Calu3 (cell line): ENCODE measurements around the gene CCDC146. TPM values are rescaled to one million over a fixed set of nuclear protein-coding genes. Genes with fewer than 3 reads are reported as not detected.
"Not testable (repeated sequence)": the region's sequence is repeated elsewhere in the genome, so short reads cannot be mapped to it uniquely, and the experiment has no call there.

Experiments used
- BruUV-seq: library from RNA; stranded (reverse); fragments of 400-500 nt; replicated peaks from 2 replicates; lab custom pipeline; 2021; lab: Mats Ljungman, UMichigan
- CTCF ChIA-PET: fragments of 300-600 bp; sonication (Branson Sonifier 250); formaldehyde crosslinking; loops from one replicate; lab custom pipeline; 2022; ENCODE audit warnings: antibody characterized with exemption; lab: Charles Lee
- DNase-seq: peaks from one replicate; pipeline ENCODE4 v3.0.0; 2022
- H3K27ac Mint-ChIP-seq: one replicate; pipeline ENCODE4 v1.8.0; 2022; ENCODE audit warnings: mixed read lengths; ENCODE audit not compliant: unreplicated experiment
- H3K27me3 Mint-ChIP-seq: one replicate; pipeline ENCODE4 v1.8.0; 2022; ENCODE audit warnings: mixed read lengths; ENCODE audit not compliant: unreplicated experiment
- H3K36me3 Mint-ChIP-seq: one replicate; pipeline ENCODE4 v1.8.0; 2022; ENCODE audit warnings: mild to moderate bottlenecking, moderate library complexity, mixed read lengths; ENCODE audit not compliant: insufficient read depth, unreplicated experiment
- H3K4me1 Mint-ChIP-seq: one replicate; pipeline ENCODE4 v1.8.0; 2022; ENCODE audit warnings: mild to moderate bottlenecking, low read depth, mixed read lengths; ENCODE audit not compliant: unreplicated experiment
- H3K4me3 Mint-ChIP-seq: one replicate; pipeline ENCODE4 v1.8.0; 2022; ENCODE audit warnings: mild to moderate bottlenecking, low read depth, moderate library complexity, mixed read lengths; ENCODE audit not compliant: unreplicated experiment
- H3K9me3 Mint-ChIP-seq: one replicate; pipeline ENCODE4 v1.8.0; 2022; ENCODE audit warnings: low read depth, mixed read lengths; ENCODE audit not compliant: unreplicated experiment
- intact Hi-C: fragments of 100-400 bp; cut with micrococcal nuclease; formaldehyde crosslinking; loops from one replicate; pipeline ENCODE4 v1.10.0; 2022; ENCODE audit not compliant: unreplicated experiment
- total RNA-seq: library from RNA; stranded (reverse); gene quantifications from 2 replicates; pipeline ENCODE4 v1.2.3, GENCODE V29; 2022

The CCDC146 gene
- total RNA-seq, 1 experiment from 2014 or later, result 8.8 TPM

DNA sequence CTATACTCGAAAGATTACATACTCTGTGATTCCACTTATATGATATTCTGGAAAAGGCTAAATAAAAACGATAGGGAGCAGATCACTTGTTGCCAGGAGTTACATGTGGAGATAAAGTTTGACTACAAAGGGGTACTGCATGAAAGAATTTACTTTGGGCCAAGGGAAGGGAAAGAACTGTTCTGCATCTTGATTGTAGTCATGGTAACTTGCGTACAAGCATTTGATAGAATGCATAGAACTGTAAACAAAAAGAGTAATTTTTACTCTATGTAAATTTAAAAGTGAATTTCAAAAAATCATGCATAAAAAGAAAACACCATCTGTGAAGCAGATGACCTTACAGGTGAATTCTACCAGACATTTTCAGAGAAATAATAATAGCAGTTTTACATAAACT, 9.4 kb downstream of the CCDC146 start:
- H3K9me3 Mint-ChIP-seq, BruUV-seq, H3K27ac Mint-ChIP-seq, H3K36me3 Mint-ChIP-seq, H3K27me3 Mint-ChIP-seq, intact Hi-C loops, H3K4me3 Mint-ChIP-seq, DNase-seq, CTCF ChIA-PET, H3K4me1 Mint-ChIP-seq: not testable (repeated sequence)

DNA sequence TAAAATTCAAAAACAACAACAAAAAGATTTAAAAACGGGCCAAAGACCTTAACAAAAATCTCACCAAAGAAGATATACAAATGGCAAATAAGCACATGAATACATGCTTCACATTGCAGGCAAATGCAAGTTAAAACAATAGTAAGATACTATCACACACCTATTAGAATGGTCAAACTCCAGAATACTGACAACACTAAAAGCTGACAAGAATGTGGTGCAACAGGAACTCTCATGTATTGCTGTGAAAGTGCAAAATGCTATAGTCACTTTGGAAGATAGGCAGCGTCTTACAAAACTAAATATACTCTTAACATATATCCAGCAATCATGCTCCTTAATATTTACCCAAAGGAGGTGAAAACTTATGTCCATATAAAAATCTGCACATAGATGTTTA, 16.3 kb downstream of the CCDC146 start:
- H3K27me3 Mint-ChIP-seq, H3K4me3 Mint-ChIP-seq, H3K36me3 Mint-ChIP-seq, intact Hi-C loops, H3K9me3 Mint-ChIP-seq, H3K4me1 Mint-ChIP-seq, H3K27ac Mint-ChIP-seq, CTCF ChIA-PET, BruUV-seq, DNase-seq: not testable (repeated sequence)

DNA sequence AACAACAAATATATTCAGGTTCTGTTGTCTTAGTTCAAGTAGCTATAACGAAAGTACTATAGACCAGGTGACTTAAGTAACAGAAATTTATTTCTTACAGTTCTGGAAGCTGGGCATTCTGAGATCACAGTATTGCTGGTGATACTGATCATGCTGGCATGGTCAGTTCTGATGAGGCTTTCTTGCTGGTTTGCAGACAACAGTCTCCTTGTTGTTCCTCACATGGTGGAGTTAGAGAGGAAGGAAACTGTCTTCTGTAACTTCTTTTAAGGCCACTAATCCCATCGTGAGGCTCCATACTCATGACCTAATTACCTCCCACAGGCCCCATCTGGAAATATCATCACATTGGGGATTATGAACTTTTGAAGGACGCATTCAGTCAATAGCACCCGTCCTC, 17.9 kb downstream of the CCDC146 start:
- BruUV-seq, H3K27me3 Mint-ChIP-seq, H3K36me3 Mint-ChIP-seq, H3K4me3 Mint-ChIP-seq, CTCF ChIA-PET, DNase-seq, H3K4me1 Mint-ChIP-seq, H3K27ac Mint-ChIP-seq, H3K9me3 Mint-ChIP-seq, intact Hi-C loops: not testable (repeated sequence)

DNA sequence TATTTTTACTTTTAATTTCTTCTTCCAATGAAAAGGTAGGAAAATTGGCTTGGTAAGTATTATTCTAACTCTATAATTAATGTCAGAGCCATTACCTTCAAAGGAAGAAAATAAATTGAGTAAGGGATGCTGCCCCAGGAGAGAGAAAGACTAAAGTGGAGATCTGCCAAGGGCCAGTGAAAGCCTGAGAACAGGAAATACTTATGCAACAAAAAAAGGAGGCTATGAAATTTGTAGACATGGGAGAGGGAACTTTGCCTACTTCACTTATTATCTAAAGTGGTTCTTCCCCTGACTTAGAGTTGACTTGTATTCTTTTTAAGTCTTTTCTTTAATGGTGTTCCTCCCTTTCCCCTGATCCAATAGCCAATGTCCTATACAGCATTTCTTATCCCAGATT, 29.8 kb downstream of the CCDC146 start:
- H3K27me3 Mint-ChIP-seq, intact Hi-C loops, H3K4me3 Mint-ChIP-seq, DNase-seq, H3K9me3 Mint-ChIP-seq, CTCF ChIA-PET, H3K36me3 Mint-ChIP-seq, H3K27ac Mint-ChIP-seq, H3K4me1 Mint-ChIP-seq, BruUV-seq: not testable (repeated sequence)

DNA sequence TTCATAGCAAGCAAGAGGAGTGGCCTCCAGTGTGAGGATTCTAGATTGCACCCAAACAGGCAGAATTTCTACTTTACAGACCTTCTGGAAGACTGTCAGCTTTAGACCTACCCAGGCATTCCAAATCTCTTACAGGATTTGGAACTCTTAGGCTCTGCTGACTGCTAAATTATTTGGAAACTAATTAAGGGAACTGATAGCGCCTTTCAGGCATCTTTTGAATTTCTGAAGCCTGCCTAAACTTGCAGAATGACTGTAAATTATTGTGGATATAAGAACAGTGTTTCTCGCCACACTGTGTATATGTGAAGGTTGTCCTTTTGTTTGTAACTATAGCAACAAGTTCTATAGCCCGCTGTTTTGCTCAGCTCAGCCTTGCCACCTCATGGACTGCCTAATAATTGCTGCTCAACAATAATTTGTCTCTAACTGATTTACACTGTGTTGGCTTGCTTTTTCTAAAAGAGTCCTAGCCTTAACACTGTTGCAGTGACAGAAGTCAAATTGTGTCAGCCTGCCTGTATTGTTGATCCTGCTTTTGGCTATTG, 32.6 kb downstream of the CCDC146 start:
- not testable (repeated sequence) for H3K27ac Mint-ChIP-seq

DNA sequence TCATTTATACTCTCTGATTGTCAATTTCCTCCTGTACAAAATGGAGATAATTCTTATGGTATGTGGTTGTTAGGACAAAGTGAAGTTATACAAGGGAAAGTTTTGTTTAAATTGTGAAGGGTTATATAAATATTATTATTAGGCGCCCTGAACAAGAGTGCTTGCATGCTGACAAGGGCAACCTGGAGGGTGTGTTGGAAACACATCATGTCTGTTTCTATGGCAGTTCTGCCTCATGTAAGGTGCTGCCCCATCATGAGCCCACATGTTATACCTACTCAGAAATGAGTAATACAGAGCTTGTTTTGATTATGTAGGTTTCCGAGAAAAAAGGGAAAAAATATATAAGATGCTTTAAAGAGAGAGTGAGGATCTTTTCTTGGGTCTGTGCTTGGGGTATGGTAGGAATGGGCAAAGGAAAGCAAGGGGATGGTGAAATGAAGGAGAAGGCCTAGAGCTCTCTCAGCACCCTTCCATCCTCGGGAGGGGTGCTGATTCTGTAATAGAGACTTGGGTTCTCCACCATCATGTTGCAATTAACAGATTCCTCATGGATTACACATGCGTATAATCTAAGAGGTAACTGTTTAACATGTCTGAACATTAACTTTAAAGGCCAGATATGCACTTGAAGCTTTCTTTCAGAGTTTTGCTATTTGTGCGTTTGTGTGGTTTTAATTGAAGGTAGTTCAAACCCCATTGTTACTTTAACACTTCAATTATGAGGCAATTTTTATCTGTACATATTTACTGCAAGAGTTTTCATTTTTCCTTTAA, 33.4 kb downstream of the CCDC146 start:
- H3K27ac Mint-ChIP-seq, CTCF ChIA-PET, H3K9me3 Mint-ChIP-seq, H3K36me3 Mint-ChIP-seq, intact Hi-C loops, DNase-seq, BruUV-seq, H3K4me1 Mint-ChIP-seq, H3K27me3 Mint-ChIP-seq, H3K4me3 Mint-ChIP-seq: not testable (repeated sequence)

More for the DNA sequence above, 32.6 kb downstream of the CCDC146 start:
- CTCF ChIA-PET, DNase-seq, BruUV-seq, H3K4me3 Mint-ChIP-seq, H3K4me1 Mint-ChIP-seq, H3K9me3 Mint-ChIP-seq, H3K36me3 Mint-ChIP-seq, intact Hi-C loops, H3K27me3 Mint-ChIP-seq: not testable (repeated sequence)

DNA sequence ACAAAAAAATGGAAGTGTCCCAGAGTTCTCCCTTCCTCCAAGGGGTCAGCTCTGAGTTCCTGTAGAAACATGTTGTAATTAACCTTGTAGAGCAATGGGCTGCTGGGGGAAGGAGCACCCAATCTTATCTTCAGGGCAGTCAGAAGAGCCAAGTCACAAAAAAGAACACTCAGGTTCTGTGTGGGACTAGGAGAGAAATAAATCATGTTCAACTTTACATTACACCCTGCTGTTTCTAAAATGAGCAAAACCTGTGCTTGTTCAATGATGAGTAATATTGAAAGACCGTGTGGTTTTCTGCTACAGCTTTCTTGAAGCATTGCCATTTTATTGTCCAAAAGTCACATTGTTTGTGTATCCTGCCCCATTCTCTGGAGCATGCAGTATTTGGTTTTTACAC, 34.6 kb downstream of the CCDC146 start:
- not testable (repeated sequence) for BruUV-seq

More for the DNA sequence above, 34.6 kb downstream of the CCDC146 start:
- H3K36me3 Mint-ChIP-seq, intact Hi-C loops, H3K9me3 Mint-ChIP-seq, CTCF ChIA-PET, H3K4me1 Mint-ChIP-seq, DNase-seq, H3K4me3 Mint-ChIP-seq, H3K27me3 Mint-ChIP-seq, H3K27ac Mint-ChIP-seq: not testable (repeated sequence)
